GM12878 (cell line): ENCODE results near the gene APBB1IP. TPM values are rescaled to one million over a fixed set of nuclear protein-coding genes. Genes with fewer than 3 reads are reported as not detected.
A peak's percentile ranks its signal among the peaks of the same experiment; 100 is the strongest.

Experiments used
- ATAC-seq: fragments of 200-7000 bp; cut with Tn5 transposase; 3 replicates; pipeline ENCODE4 v1.9.1; 2020; ENCODE audit warnings: mild to moderate bottlenecking, moderate library complexity
- BruUV-seq: library from RNA; stranded (reverse); fragments of 400-500 nt; replicated peaks from 2 replicates; lab custom pipeline; 2021; lab: Mats Ljungman, UMichigan
- CTCF ChIA-PET: fragments of 300-600 bp; sonication (Branson Sonifier 250); formaldehyde crosslinking; extraction: SDS; loops from one replicate; lab custom pipeline; 2021; ENCODE audit warnings: inconsistent platforms; lab: Yijun Ruan, JAX
- POLR2A ChIA-PET: fragments of 350-600 bp; formaldehyde crosslinking; extraction: SDS; loops from one replicate; lab custom pipeline; 2021; ENCODE audit warnings: inconsistent platforms; lab: Charles Lee
- RAD21 ChIA-PET: fragments of 300-600 bp; sonication (Branson Sonifier 250); formaldehyde crosslinking; loops from one replicate; lab custom pipeline; 2023; ENCODE audit warnings: antibody characterized with exemption; ENCODE audit not compliant: unreplicated experiment; lab: Charles Lee
- SMC1A ChIA-PET: fragments of 300-600 bp; sonication (Branson Sonifier 250); formaldehyde crosslinking; loops from one replicate; lab custom pipeline; 2023; ENCODE audit not compliant: unreplicated experiment, uncharacterized antibody; lab: Charles Lee
- DNase-seq: peaks from one replicate; pipeline ENCODE4 v3.0.0-alpha.2; 2011; ENCODE audit warnings: low read depth, low spot score
- FAIRE-seq: peaks from 3 replicates; lab custom pipeline; 2011; peaks lifted over from hg19 to GRCh38; lab: Jason Lieb, UNC
- H2AFZ ChIP-seq: 2 replicates; pipeline ENCODE4 v1.6.0; 2011; ENCODE audit warnings: low read depth, low read length, control low read depth; ENCODE audit not compliant: control insufficient read depth
- H3K27ac ChIP-seq: 2 replicates; pipeline ENCODE4 v1.5.1; 2011; ENCODE audit warnings: control low read depth; ENCODE audit not compliant: control insufficient read depth, insufficient read depth
- H3K27me3 ChIP-seq, 2 experiments: replicated peaks in 1 of 2; 2 replicates each; pipeline versions ENCODE4 v1.6.0 to v1.6.1; 2011; ENCODE audit warnings: low read length in 1 of 2; ENCODE audit not compliant: control insufficient read depth in 2 of 2, insufficient read depth in 2 of 2
- H3K36me3 ChIP-seq, 2 experiments: 2 replicates each; pipeline ENCODE4 v1.5.1; 2011; ENCODE audit warnings: low read length in 1 of 2; ENCODE audit not compliant: control insufficient read depth in 2 of 2, insufficient read depth in 2 of 2
- H3K4me1 ChIP-seq: 2 replicates; pipeline ENCODE4 v1.6.1; 2011; ENCODE audit warnings: mild to moderate bottlenecking, low read length, moderate library complexity, mixed read lengths; ENCODE audit not compliant: control insufficient read depth, insufficient read depth
- H3K4me2 ChIP-seq: 2 replicates; pipeline ENCODE4 v1.6.0; 2011; ENCODE audit warnings: control low read depth; ENCODE audit not compliant: control insufficient read depth, insufficient read depth
- H3K4me3 ChIP-seq: fragments of 200-600 bp; sonication (generic); 2 replicates; pipeline ENCODE4 v1.5.1; 2016
- H3K79me2 ChIP-seq: 2 replicates; pipeline ENCODE4 v1.6.0; 2011; ENCODE audit warnings: low read length; ENCODE audit not compliant: control insufficient read depth, insufficient read depth
- H3K9ac ChIP-seq: 2 replicates; pipeline ENCODE4 v1.8.0; 2011; ENCODE audit warnings: low read length, control low read depth, mixed read lengths; ENCODE audit not compliant: control insufficient read depth, insufficient read depth
- H3K9me3 ChIP-seq: replicated peaks from 3 replicates; pipeline ENCODE4 v1.5.1; 2011; ENCODE audit warnings: mild to moderate bottlenecking, low read length; ENCODE audit not compliant: control insufficient read depth, insufficient read depth
- H4K20me1 ChIP-seq: 2 replicates; pipeline ENCODE4 v1.6.0; 2011; ENCODE audit not compliant: control insufficient read depth, insufficient read depth
- ASH2L ChIP-seq: fragments of 300-600, 200-600 bp; sonication (generic); IDR thresholded peaks from 2 replicates; pipeline ENCODE4 v1.6.1; 2017; ENCODE audit warnings: low read depth, mild to moderate bottlenecking, borderline replicate concordance
- CHD2 ChIP-seq: IDR thresholded peaks from 2 replicates; pipeline ENCODE4 v1.6.1; 2011; ENCODE audit warnings: low read depth, low read length, improper control_type of control experiment, borderline replicate concordance
- HDAC2 ChIP-seq: fragments of 200-600 bp; sonication (generic); IDR thresholded peaks from 2 replicates; pipeline ENCODE4 v1.6.1; 2017
- IKZF1 ChIP-seq: fragments of 450-650 bp; conservative IDR thresholded peaks from 2 replicates; pipeline ENCODE4 v1.6.1; 2017; ENCODE audit warnings: antibody characterized with exemption, mild to moderate bottlenecking
- IKZF2 ChIP-seq, 2 experiments: fragments of 450-650 bp; IDR thresholded peaks; 2 replicates each; pipeline ENCODE4 v1.6.1; 2017; ENCODE audit warnings: mild to moderate bottlenecking in 2 of 2, moderate library complexity in 2 of 2
- MYB ChIP-seq: fragments of 150-350 bp; IDR thresholded peaks from 2 replicates; pipeline ENCODE4 v1.6.1; 2014; ENCODE audit warnings: mild to moderate bottlenecking, low read depth, low read length, borderline replicate concordance
- NBN ChIP-seq: fragments of 450-650 bp; IDR thresholded peaks from 2 replicates; pipeline ENCODE4 v1.6.1; 2016
- NFIC ChIP-seq: IDR thresholded peaks from 2 replicates; pipeline ENCODE4 v1.6.1; 2012; ENCODE audit warnings: low read depth, mild to moderate bottlenecking, inconsistent platforms, low read length, moderate library complexity
- NR2F1 ChIP-seq: fragments of 450-650 bp; conservative IDR thresholded peaks from 2 replicates; pipeline ENCODE4 v1.6.1; 2017; ENCODE audit warnings: mild to moderate bottlenecking
- PML ChIP-seq: IDR thresholded peaks from 2 replicates; pipeline ENCODE4 v1.6.1; 2012; ENCODE audit warnings: low read length, inconsistent platforms
- POU2F2 ChIP-seq: IDR thresholded peaks from 3 replicates; pipeline ENCODE4 v1.6.1; 2011; ENCODE audit warnings: low read depth, mild to moderate bottlenecking, low read length, borderline replicate concordance
- SKIL ChIP-seq: fragments of 450-650 bp; IDR thresholded peaks from 2 replicates; pipeline ENCODE4 v1.6.1; 2017; ENCODE audit warnings: mild to moderate bottlenecking, low read depth, inconsistent platforms; ENCODE audit not compliant: poor library complexity, severe bottlenecking
- ZNF217 ChIP-seq: fragments of 450-650 bp; IDR thresholded peaks from 2 replicates; pipeline ENCODE4 v1.6.1; 2017; ENCODE audit warnings: antibody characterized with exemption, mild to moderate bottlenecking
- WGBS: methylation state at CpG from one replicate; pipeline ENCODE4 v1.1.6; 2016; ENCODE audit warnings: low lambda C conversion rate; ENCODE audit not compliant: insufficient replicate concordance, insufficient coverage; ENCODE audit errors: missing lambda C conversion rate; 5-methylcytosine and 5-hydroxymethylcytosine counted together
- in situ Hi-C: fragments of 300-500 bp; cut with MboI; formaldehyde crosslinking; loops from 9 replicates; pipeline ENCODE4 v1.14.3; 2018; ENCODE audit warnings: mixed read lengths
- intact Hi-C: fragments of 100-400 bp; cut with micrococcal nuclease; formaldehyde crosslinking; loops from one replicate; pipeline ENCODE4 v1.14.2; 2022; ENCODE audit not compliant: unreplicated experiment
- polyA plus RNA-seq, 11 experiments: library from polyadenylated mRNA; depleted of rRNA in 4 of 11; unstranded in 6 of 11; stranded (reverse) in 5 of 11; fragments of >200 nt; fragmentation: Nextera tagmentation in 4 of 11; fragmentation: Illumina TruSeq in 1 of 11; extraction: Ambion mirVana in 4 of 11; extraction: Trizol in 1 of 11; gene quantifications; 1 replicate in 1 of 11; 2 replicates in 10 of 11; pipeline versions ENCODE4 v1.2.1 to v1.2.3, GENCODE V29; 2011 to 2016; ENCODE audit warnings: inconsistent platforms in 2 of 11, missing spikeins in 2 of 11, low read depth in 1 of 11
- total RNA-seq, 4 experiments: library from RNA; depleted of rRNA in 3 of 4; stranded (reverse); fragments of >200 nt in 3 of 4; fragmentation: Illumina TruSeq in 1 of 4; extraction: Trizol in 1 of 4; gene quantifications; 2 replicates each; pipeline versions ENCODE4 v1.2.1 to v1.2.3, GENCODE V29; 2013 to 2021
- TF ChIP-seq, protein P1 (sequence below): fragments of 450-650 bp; IDR thresholded peaks from 2 replicates; pipeline ENCODE4 v1.6.1; 2017; ENCODE audit warnings: mild to moderate bottlenecking, moderate library complexity
- TF ChIP-seq, protein P2 (sequence below): fragments of 450-650 bp; IDR thresholded peaks from 2 replicates; pipeline ENCODE4 v1.6.1; 2018; ENCODE audit warnings: mild to moderate bottlenecking, low read depth, moderate library complexity; ENCODE audit not compliant: partially characterized antibody

The APBB1IP gene
- total and polyA plus RNA-seq, 10 of the 15 experiments (the other 5 are each of a cell fraction or from before 2014, with no cell fraction given): 7.3 to 67.4 (median 19.9) TPM

DNA sequence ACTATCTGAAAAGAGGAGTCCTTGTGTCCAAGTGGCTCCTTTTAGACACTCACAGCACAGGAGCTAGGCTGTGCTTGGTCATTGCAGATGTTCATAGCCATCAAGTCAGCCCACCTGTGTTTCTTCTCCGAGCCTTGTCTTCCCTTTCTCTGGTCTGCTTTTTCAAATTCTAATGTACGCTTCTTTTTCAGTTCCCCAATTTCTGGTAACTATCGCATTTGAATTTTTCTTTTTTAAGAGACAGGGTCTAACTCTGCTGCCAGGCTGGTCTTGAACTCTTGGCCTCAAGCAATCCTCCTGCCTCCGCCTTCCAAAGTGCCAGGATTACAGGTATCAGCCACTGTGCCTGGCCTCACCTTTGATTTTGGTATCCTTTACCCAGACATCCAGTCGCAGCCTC, 18.9 kb downstream of the APBB1IP start:
- ChIA-PET POLR2A (interaction anchor here (0.7 to 3.5 kb wide), 9 partner anchors 10 to 1048 kb away, joined by 3 to 24 read pairs (median 4); no protein-coding TSS in a partner anchor), CTCF (interaction anchor here (1.6 kb wide), 1 partner anchor 10 kb away, joined by 3 read pairs; no protein-coding TSS in a partner anchor), RAD21 (interaction anchor here (1.0 to 3.0 kb wide), 7 partner anchors 11 to 51 kb away, joined by 3 to 19 read pairs (median 4); no protein-coding TSS in a partner anchor), SMC1A (interaction anchor here (0.8 to 3.8 kb wide), 14 partner anchors 8 to 122 kb away, joined by 3 to 30 read pairs (median 4); no protein-coding TSS in a partner anchor)
- H4K20me1 ChIP-seq: no peaks in the 10 kb centered on the region
- peak overlapping the region; percentile 83 for H3K27ac ChIP-seq
- BruUV-seq: no TSS peak
- WGBS: 0% methylated on average over 5 of the region's 5 CpGs
- H3K4me1 ChIP-seq: peaks cover 43% of the 10 kb centered on the region
- peaks cover 14% of the 10 kb centered on the region for H3K9me3 ChIP-seq
- peak; percentile 85 for DNase-seq
- peak; percentile 92 for ATAC-seq
- H3K27me3 ChIP-seq: no peaks in the 10 kb centered on the region
- H3K36me3 ChIP-seq: peaks cover 0 to 21% of the 10 kb centered on the region in 2 experiments; a peak in 2 of 4 replicates
- peak overlapping the region; percentile 72 for H3K4me2 ChIP-seq
- intact Hi-C loops: loop anchor here (1.0 kb wide), 1 partner anchor 9 kb away; no protein-coding TSS in a partner anchor
- peaks cover 87% of the 10 kb centered on the region for H3K79me2 ChIP-seq
- in situ Hi-C loops: no loop called here
- no peak overlapping the region for H2AFZ ChIP-seq
- peak overlapping the region; percentile 16; the same call in 1 of the 2 replicates for H3K4me3 ChIP-seq
- H3K9ac ChIP-seq: peak overlapping the region; percentile 66
- FAIRE-seq: peak; percentile 72
- TF ChIP-seq POU2F2 (0 out of 3 replicates have a peak, but pooled peaks have one; percentile 50), NBN (peak; percentile 49; the same call in 1 of the 2 replicates), NR2F1 (peak; percentile 56; the same call in 1 of the 2 replicates), HDAC2 (0 out of 2 replicates have a peak, but pooled peaks have one; percentile 11), MYB (no peak), IKZF1 (peak; percentile 55; the same call in 1 of the 2 replicates), SKIL (no peak), CHD2 (0 out of 2 replicates have a peak, but pooled peaks have one; percentile 23), IKZF2 (IDR thresholded peaks at IDR 0.05) (peak; percentile 63 to 74; a peak in 3 of 4 replicates), ZNF217 (0 out of 2 replicates have a peak, but pooled peaks have one; percentile 73), PML (0 out of 2 replicates have a peak, but pooled peaks have one; percentile 40), ASH2L (no peak), NFIC (no peak; the same call in 1 of the 2 replicates)
- TF ChIP-seq, protein P1, sequence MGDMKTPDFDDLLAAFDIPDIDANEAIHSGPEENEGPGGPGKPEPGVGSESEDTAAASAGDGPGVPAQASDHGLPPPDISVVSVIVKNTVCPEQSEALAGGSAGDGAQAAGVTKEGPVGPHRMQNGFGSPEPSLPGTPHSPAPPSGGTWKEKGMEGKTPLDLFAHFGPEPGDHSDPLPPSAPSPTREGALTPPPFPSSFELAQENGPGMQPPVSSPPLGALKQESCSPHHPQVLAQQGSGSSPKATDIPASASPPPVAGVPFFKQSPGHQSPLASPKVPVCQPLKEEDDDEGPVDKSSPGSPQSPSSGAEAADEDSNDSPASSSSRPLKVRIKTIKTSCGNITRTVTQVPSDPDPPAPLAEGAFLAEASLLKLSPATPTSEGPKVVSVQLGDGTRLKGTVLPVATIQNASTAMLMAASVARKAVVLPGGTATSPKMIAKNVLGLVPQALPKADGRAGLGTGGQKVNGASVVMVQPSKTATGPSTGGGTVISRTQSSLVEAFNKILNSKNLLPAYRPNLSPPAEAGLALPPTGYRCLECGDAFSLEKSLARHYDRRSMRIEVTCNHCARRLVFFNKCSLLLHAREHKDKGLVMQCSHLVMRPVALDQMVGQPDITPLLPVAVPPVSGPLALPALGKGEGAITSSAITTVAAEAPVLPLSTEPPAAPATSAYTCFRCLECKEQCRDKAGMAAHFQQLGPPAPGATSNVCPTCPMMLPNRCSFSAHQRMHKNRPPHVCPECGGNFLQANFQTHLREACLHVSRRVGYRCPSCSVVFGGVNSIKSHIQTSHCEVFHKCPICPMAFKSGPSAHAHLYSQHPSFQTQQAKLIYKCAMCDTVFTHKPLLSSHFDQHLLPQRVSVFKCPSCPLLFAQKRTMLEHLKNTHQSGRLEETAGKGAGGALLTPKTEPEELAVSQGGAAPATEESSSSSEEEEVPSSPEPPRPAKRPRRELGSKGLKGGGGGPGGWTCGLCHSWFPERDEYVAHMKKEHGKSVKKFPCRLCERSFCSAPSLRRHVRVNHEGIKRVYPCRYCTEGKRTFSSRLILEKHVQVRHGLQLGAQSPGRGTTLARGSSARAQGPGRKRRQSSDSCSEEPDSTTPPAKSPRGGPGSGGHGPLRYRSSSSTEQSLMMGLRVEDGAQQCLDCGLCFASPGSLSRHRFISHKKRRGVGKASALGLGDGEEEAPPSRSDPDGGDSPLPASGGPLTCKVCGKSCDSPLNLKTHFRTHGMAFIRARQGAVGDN: 0 out of 2 replicates have a peak, but pooled peaks have one; percentile 21
- TF ChIP-seq, protein P2, sequence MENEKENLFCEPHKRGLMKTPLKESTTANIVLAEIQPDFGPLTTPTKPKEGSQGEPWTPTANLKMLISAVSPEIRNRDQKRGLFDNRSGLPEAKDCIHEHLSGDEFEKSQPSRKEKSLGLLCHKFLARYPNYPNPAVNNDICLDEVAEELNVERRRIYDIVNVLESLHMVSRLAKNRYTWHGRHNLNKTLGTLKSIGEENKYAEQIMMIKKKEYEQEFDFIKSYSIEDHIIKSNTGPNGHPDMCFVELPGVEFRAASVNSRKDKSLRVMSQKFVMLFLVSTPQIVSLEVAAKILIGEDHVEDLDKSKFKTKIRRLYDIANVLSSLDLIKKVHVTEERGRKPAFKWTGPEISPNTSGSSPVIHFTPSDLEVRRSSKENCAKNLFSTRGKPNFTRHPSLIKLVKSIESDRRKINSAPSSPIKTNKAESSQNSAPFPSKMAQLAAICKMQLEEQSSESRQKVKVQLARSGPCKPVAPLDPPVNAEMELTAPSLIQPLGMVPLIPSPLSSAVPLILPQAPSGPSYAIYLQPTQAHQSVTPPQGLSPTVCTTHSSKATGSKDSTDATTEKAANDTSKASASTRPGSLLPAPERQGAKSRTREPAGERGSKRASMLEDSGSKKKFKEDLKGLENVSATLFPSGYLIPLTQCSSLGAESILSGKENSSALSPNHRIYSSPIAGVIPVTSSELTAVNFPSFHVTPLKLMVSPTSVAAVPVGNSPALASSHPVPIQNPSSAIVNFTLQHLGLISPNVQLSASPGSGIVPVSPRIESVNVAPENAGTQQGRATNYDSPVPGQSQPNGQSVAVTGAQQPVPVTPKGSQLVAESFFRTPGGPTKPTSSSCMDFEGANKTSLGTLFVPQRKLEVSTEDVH: no peak
